ENCODE data around the gene COPS2. TPM values are rescaled to one million over a fixed set of nuclear protein-coding genes. Genes with fewer than 3 reads are reported as not detected.
A peak's percentile ranks its signal among the peaks of the same experiment; 100 is the strongest.

Gene COPS2
- polyA plus RNA-seq, 3 donors = 91.3 to 117 (median 100) TPM

DNA sequence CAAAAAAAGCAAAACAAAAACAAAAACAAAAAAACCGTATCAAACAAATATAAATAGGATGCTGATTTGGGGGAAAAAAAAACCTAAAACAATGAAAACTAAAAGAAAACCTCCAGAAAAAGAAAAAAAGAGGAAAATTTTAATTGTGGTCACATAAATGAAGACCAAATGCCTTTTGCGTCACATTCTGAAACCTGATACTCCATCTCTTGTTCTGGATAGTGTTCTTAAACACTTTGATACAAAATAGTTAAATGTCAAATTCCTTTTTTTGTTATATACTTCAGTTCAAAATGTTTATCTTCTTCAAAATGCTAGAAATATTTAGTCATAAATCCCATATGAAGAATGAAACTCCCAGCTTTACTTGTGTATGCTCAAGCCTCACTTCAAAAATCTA, 31.0 kb downstream of the COPS2 start:
- no peak for DNase-seq (ENCODE audit: extremely low read depth in 1 of 11, low read depth in 9 of 11, low spot score in 4 of 11)

DNA sequence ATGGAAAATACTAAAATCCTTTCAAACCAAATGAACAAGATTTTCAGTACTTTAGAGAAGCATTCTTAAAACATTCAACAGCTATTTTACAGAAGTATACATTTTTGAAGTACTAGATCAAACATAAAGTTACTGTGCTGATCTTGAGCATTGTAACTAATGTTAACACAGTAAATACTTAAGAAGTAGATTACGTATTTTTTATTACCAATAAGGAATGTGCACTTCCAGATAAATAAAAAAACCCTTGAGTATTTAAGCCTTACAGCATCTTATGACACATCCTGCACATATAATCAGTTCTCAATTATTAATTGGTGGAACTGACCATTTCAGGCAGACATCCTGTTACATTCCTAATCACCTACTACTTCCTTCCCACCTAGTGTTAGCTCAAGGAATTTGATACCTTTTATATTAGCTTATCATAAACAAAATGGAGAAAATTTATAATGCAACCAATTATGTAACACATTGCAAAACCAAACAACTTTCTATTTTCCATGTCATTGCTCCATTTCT, 32.8 kb downstream of the COPS2 start:
- DNase-seq (ENCODE audit: extremely low read depth in 1 of 11, low read depth in 9 of 11, low spot score in 4 of 11) = no peak

DNA sequence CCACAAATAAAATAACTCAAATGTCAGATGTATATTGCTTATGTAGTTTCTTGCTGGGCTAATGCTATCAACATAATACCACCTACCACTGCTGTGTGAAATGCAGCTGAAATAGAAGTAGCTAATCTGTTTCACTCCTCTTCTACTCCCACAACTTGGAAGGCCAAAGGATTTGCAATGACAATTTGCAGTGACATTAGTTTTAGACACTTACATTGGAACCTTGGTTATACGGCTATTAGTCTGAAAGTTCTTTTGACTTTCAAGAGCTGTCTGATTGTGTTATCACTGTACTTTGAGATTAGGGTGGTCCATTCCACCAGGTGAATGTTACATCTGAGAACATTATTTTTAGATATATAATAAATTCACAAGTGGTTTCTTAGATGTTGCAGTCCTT, 33.5 kb downstream of the COPS2 start:
- DNase-seq (ENCODE audit: extremely low read depth in 1 of 11, low read depth in 9 of 11, low spot score in 4 of 11) = no peak

DNA sequence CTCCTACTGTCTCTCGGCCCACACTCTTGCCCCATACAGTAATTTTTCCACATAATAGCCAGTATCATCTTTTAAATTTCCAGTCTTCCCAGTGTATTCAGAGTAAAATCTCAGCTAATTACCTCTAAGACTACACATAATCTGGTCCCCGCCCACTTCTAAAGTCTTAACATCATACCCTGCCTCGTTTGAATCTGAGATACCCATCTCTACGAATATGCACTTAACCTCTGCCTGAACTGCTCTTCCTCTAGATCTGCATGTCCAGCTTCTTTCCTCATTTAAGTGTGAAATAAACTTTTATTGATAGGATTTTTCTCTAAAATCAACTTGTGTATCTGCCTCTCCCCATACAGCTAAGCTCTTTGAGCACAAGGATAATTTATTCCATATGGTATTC, 34.6 kb downstream of the COPS2 start:
- DNase-seq (ENCODE audit: extremely low read depth in 1 of 11, low read depth in 9 of 11, low spot score in 4 of 11) = no peak

DNA sequence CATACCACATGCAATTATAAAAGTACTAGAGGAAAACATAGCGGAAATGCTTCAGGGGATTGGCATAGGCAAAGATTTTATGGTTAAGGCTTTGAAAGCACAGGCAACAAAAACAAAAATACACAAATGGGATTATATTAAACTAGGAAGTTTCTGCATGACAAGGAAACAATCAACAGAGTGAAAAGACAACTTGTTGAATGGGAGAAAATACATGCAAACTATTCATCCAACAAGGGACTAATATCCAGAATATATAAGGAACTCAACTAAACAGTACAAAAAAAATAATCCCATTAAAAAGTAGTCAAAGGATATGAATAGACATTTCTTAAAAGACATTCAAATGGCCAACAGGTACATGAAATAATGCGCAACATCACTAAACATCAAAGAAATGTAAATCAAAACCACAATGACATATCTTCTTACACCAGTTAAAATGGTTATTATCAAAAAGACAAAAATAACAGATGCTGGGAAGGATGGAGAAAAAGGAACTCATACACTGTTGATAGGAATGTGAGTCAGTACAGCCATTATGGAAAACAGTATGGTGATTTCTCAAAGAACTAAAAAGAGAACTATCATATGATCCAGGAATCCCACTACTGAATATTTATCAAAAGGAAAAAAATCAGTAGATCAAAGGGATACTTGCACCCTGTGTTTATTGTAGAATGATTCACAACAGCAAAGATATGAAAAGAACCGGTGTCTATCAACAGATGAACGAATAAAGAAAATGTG, 39.1 kb downstream of the COPS2 start:
- no peak for DNase-seq (ENCODE audit: extremely low read depth in 1 of 11, low read depth in 9 of 11, low spot score in 4 of 11)

DNA sequence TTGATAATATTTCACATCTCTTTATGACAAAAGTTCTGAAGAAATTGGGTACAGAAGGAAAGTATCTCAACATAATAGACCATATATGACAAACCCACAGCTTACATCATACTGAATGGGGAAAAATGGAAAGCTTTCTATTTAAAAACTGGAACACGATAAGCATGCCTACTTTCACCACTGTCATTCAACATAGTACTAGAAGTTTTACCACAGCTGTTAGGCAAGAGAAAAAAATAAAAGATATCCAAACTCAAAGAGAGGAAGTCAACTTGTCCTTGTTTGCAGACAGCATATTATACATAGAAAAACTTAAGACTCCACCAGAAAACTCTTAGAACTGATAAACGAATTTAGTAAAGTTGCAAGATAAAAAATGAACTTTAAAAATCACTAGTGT, 40.3 kb downstream of the COPS2 start:
- DNase-seq (ENCODE audit: extremely low read depth in 1 of 11, low read depth in 9 of 11, low spot score in 4 of 11) = no peak

DNA sequence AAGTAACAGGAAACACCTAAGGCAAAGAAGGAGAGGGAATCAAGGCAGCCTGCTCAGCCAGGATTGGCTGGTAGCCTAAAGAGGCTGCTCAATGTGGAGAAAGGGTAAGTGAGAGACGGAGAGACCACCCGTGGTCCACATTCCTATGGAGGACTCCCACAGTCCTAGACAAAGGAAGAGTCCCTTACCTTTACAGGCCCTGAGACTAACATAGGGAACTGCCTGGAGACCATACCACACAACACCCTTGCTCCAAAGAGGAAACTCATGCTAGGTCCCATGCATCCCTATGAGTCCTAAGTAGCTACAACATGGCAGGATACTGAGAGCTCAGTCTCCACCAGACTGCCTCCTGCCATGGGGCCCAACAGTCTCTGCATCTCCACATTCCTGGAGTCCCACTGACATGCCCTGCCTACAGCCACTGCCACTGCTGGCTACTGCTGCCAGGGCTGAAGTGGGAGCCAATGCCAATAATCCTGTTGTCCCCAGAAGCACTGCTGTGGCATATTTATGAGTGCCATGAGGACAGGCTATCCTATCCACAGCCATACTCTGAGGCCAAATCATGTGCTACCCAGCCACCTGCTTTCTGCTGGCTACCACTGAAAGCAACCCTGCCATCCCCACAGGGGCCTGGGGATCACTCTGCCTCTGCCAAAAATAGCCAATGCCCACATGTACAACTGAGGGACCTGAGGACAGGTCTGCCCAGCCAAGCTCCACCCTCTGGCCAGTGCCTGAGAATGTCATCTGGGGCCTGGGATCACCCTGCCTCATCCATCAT, 45.0 kb downstream of the COPS2 start:
- DNase-seq (ENCODE audit: extremely low read depth in 1 of 11, low read depth in 9 of 11, low spot score in 4 of 11) = no peak

DNA sequence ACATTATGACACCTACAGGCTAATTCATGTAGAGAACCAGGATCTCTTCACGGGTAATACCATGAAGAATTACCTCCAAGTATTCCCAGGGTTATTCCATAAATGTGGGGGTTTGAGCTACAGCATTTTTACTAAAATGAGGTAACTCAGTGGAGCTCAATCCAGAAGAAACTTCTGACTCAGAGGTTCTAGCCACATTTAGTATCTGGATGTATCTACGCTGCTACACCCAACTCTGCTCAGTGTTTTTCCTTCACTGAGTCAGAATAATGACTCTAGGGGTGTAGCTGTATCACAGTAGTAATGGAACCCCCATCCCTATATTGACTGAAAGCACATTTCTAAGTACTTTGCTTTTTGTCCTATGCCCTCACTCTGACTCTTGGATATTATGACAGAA, 52.4 kb downstream of the COPS2 start:
- no peak for DNase-seq (ENCODE audit: extremely low read depth in 1 of 11, low read depth in 9 of 11, low spot score in 4 of 11)

DNA sequence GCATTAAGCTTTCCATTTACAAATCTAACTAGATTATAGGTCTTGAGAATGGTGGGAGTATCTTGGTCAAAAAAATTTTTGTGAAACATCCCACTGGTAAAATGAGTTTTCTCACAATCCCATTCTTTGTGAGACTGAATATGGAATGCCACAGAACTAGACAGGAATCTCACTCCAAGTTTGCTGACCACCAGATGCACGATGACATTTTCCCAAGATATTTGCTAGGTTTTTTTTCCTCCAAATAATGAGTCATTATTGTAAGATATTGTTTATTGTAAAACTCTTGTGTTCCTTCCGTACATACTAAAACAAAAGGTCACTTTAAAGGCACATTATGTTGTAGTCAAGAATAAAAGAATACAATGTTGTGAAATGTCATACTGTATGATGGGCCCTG, 53.9 kb downstream of the COPS2 start:
- no peak for DNase-seq (ENCODE audit: extremely low read depth in 1 of 11, low read depth in 9 of 11, low spot score in 4 of 11)

DNA sequence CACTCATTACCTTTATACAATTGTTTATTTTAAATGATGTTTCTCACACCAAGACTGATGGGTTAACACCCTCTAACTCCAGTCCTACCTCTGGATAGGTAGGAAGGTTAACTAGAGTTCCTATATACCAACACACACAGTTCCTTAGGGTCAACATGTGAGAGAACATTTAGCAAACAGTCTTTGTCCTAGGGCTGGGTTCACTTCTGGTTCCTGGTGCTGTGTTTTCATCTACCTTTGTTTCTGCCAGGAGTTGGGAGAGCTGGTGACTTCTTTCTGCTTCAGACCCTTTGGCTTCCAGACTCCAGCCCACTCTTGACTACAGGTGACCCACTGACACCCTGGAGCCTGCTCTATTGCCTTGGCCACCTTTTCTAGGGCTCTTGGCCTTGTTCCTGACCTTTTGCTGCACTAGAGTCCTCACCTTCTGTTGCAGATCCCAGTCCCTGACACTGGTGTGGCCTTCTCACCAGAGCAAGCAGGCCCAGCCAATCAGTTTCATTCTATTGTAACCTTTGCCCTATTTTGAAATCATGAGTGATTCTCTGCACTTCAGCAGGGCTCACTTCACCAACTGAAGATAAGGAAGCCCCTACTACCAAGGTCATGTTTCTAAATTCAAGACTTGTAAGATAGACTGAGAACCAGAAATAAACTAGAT, 59.2 kb downstream of the COPS2 start:
- no peak for DNase-seq (ENCODE audit: extremely low read depth in 1 of 11, low read depth in 9 of 11, low spot score in 4 of 11)

DNA sequence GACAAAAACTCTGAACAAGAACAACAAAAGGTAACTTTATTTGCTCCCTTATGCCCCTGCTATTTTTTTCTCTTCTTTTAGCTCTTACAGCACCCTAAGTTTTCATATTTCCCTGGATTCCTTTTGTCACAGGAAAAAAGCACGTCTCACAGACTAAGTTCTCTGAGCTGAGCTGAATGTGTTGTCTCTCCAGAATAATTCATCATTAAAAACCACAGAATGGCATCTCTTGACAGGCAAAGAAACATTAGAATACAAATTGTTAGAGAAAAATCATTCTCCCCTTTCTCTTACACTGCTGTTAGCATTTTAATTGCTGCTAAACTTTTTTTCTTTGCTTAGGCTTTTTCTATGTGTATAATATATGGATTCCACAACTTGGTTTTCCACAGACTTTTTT, 60.5 kb downstream of the COPS2 start:
- no peak for DNase-seq (ENCODE audit: extremely low read depth in 1 of 11, low read depth in 9 of 11, low spot score in 4 of 11)

DNA sequence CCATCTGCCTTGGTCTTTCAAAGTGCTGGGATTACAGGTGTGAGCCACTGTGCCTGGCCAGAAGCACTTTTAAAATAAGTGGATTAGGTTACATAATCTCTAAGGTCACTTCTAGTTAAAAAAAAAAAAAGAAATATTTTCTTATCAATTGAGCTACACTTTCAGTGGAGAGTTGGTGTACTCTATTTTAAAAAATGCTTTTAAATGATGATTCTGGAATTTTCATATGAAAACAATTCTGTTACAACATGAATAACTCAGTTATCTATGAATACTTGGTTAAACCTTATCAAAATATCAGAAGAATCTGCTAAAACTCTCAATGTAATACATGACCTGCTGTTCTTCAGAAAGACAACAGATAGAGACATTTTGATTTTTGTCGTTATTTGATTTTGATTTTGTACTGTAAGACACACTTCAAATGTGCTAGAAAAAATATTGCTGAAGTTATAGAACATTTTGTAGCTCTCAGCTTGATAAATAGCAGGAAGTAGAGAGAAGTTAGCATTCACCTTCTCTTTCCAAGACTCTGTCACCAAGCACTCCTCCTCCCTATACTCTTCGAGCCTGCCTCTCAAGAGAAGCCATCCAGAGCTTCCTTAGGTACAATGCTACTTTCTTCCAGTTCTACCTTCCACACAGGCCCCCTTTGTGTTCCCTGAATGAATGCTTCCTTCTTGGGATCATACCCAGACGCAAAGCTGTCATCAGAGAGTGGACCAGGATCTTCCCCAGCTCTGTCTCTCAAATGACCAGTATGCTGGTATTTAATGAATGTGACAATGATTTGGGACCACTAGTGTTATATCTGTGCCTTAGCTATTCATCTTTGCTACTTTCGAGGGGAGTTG, 61.9 kb downstream of the COPS2 start:
- no peak for DNase-seq (ENCODE audit: extremely low read depth in 1 of 11, low read depth in 9 of 11, low spot score in 4 of 11)

DNA sequence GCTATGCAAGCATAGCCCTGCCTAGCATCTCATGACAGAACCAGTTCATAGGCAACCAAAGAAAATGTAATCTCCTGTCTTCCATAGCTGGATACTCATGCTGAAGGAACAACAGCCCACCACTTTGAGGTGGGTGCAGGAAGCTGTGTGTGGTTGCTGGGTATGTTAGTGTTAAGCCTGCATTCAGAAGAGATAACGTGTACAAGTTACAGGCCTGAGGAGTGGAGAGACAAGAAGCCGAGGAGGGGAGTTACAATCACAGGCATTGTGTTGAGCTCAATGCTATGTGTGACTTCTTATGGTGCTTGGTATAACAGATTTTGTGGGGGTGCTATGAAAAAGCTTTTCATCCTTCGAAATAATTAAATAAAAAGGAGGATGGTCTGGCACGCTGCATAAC, 66.4 kb downstream of the COPS2 start:
- no peak for DNase-seq (ENCODE audit: extremely low read depth in 1 of 11, low read depth in 9 of 11, low spot score in 4 of 11)

DNA sequence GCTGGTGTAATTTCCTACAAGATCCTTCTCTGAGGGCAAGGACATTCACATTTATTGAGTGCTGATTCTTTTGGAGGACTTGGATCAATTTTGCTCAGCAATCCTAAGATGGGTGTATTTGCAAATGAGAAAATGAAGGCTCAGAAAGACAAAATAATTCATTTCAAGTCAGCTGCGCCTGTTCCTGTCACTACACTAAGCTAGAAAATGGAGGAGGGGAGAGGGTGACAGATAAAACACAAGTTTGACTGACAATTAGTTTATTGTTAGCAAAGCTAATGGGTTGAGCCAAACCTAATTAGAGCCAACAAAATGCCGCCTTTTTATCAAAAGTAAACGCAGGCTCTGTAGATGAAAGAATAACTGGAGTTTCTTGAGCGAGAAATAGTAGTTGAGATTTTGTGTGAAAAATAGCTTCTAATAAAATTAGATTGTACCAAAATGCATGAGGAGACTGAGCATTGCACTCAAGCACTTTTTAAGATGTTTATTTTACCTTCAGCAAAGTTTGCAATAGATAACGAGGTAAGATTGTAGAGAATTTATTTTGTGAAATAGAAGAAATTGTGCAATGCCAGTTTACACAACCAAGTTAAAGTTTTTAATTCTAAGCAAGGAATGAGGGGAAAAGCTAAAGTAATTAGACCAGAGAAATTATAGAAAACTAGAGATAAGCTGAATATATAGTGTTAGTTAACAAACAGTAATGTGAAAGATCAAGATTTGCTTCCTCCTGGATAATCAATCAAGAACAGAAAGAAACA, 69.5 kb downstream of the COPS2 start:
- no peak for DNase-seq (ENCODE audit: extremely low read depth in 1 of 11, low read depth in 9 of 11, low spot score in 4 of 11)

DNA sequence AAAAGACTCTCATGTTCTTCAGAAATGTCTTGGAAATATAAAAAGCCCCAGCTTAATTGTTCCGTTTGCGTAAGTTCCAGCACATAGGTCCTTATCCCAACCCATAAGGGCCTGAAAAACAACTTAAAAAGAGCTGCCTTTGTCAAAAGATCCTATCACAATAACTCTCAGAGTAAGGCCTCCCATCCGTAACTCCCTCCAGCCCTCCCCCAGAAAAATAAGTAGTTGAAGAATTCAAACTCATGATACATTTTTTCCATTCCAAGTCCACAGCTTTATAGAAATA, 71.2 kb downstream of the COPS2 start:
- no peak for DNase-seq (ENCODE audit: extremely low read depth in 1 of 11, low read depth in 9 of 11, low spot score in 4 of 11)

DNA sequence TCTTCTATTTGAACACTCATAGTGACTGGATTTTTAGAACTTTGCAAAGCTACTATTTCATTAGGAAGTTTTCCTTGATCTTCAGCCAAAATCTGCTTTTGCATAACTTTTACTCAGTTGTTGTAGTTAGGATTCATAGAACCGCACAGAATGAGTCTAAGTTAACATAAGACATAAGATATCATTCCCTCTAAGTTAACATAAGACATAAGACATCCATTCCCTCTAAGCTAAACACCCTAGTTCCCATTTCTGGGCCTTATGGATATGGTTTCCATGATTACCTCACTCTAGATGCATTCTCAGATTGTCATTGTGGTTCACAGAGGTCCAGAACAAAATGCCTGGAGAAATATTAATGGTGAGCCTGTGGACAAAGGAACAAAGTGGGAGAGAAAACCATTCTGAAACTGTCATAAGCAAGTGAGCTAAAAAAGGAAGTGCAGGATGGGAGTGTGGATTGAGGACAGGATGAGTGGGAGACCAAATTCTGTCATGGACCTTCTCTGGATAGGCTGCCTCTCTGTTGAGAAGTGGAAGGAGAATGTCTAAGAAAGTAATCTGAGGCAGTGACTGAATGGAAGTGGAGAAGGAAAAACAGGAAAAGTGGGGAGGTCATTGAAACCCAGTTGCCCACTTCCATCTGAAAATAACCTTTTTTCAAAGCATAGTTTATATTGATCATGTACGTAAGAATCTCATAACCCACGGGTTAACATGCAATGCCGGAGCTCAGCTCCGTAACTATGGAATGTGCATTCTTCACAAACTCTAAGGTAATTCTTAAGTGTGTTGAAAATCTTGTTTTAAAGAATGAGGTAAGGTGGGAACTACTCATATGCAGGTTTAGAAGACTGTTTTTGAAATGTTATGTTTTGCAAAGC, 71.8 kb downstream of the COPS2 start:
- no peak for DNase-seq (ENCODE audit: extremely low read depth in 1 of 11, low read depth in 9 of 11, low spot score in 4 of 11)

DNA sequence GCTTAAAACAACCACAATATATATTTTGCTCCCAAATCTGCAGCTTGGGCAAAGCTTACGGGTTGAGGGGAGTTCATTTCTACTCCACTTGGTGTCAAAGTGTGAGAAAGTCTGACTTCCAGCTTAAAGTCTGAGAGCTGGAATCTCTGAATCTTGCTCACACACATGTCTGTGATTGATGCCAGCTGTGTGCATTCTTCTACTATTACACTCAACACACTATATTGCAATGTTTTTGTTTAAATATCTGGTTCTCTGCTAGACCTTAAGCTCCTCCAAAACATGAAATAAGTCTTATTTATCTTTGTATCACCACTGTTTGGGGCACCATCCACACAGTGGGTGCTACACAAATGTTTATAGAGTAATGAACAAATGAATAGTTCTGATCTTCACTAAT, 72.4 kb downstream of the COPS2 start:
- peak in 8 of 11 donors; percentile 6 to 32 (median 15) for DNase-seq (ENCODE audit: extremely low read depth in 1 of 11, low read depth in 9 of 11, low spot score in 4 of 11)

Data from renal cortex interstitium (tissue), 11 donors.